ENCODE measurements around the gene OR6Y1.

The OR6Y1 gene, protein sequence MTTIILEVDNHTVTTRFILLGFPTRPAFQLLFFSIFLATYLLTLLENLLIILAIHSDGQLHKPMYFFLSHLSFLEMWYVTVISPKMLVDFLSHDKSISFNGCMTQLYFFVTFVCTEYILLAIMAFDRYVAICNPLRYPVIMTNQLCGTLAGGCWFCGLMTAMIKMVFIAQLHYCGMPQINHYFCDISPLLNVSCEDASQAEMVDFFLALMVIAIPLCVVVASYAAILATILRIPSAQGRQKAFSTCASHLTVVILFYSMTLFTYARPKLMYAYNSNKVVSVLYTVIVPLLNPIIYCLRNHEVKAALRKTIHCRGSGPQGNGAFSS

DNA sequence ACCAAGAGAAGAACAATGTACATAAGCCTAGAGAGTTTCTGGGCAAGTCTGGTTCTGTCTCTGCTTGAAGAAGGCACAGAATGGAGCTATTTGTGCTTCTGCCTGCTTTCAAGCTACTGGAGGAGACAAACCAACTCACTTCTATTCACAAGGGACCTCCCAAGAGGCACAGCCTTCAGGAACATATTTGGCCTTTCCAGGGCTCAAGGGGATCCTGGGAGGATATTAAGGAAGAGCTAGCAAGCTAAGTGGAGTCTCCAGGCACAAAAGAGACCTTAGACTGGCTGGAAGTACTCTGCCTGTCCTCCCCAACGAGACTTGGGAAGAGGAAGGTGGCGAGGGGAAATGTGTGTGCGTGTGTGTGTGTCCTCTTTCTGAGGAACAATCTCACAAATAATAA lies at the start of gene OR6Y1:
TSS of gene OR6Y1 (minus strand) at position 54 of the 400 bp plus-strand sequence. CDS start 6,300 bp downstream, outside the sequence.
- DNase-seq = no peak

- no peak for DNase-seq
Measured at GRCh38 chr1:158600735-158601134, 46.5 kb upstream of the OR6Y1 start.

DNA sequence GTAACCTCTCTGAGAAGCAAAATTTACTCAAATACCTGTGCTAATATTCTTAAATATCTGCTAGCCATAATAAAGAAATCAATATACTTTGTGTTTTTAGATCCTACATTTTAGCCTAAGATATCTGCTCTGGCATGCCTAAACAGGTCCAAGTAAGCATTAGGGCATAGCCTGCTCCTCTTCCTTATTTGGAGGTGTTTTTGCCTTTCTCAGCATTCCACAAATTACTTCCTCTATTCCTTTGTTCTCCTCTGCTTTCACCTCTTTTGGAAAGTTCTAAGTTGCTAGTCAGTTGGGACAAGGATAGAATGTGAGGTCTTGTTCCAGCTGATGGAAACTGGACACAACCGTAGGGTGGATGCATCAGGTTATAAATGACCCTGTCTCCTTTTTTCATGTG lies 32.7 kb upstream of the OR6Y1 start:
- DNase-seq = no peak

GRCh38 chr1:158583962-158584361 lies 29.8 kb upstream of the OR6Y1 start:
- no peak for DNase-seq

GRCh38 chr1:158579733-158580132 lies 25.5 kb upstream of the OR6Y1 start, which contains the start of gene OR10X1:
OR10X1 (minus strand) TSS chr1:158579899; CDS start chr1:158579899, 0 bp downstream.
- DNase-seq = no peak

DNA sequence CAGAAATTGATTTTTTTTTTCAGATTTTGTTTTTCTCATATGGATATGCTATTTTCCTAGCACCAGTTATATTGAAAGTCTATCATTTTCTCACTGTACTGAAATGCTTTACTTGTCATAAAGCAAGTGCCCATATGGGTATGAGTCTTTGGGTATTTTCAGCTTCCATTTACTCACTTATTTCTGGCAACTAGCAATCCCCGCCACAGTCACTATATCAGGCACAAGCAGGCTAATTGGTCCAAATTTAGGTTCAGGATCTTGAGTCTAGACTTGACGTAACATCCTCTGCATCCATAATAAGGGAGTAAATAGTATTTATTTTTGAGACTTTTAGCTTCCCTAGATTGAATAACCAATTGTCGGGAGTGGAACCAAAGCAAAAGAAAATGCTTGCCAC lies 23.4 kb upstream of the OR6Y1 start:
- no peak for DNase-seq

- DNase-seq = no peak
Measured at GRCh38 chr1:158572226-158572625, 18.0 kb upstream of the OR6Y1 start.

DNA sequence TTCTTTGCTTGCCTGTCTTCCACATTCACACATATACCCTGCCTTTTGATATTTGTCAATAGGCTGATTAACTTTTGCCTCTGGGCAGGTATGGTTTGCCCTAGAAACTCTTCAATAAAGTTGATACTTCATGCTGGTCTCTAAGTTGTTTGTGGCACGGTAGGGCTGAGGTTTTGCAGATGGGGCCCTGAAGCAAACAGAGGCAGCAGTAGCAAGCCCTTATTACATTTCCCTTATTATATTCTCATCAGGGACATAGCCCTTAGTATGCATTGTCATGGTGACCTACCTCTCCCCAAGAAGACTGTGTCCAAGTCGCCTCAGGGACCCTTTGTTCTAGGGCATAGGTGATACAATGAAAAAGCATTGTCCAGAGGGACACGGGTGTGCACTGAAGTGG lies 16.3 kb upstream of the OR6Y1 start, which contains the start of gene OR6P1:
TSS of gene OR6P1 (minus strand) at position 101 of the 400 bp plus-strand sequence. CDS start 6,976 bp downstream, outside the sequence.
- DNase-seq = no peak

GRCh38 chr1:158564608-158565007 lies 10.4 kb upstream of the OR6Y1 start:
- no peak for DNase-seq

DNA sequence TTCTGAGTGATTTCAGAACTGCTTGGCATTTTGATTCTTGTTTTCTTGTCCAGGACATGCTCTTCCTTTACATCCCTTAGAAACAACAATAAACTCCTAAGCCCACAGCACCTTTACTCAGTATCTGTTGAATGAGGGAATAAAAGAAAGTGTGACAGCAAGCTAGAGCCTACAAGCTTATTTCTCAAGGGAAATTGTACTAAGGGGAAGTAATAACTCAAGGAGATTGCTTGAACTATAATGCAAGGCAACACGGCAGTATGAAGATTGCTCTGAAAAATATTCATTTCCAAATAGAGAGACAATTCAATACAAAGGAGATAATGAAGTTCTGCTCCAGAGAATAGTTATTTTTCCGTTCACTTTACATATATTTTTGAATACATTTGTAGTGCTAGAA lies 9.6 kb upstream of the OR6Y1 start:
- DNase-seq = no peak

- no peak for DNase-seq
Measured at GRCh38 chr1:158559696-158560095, 5.5 kb upstream of the OR6Y1 start.

DNA sequence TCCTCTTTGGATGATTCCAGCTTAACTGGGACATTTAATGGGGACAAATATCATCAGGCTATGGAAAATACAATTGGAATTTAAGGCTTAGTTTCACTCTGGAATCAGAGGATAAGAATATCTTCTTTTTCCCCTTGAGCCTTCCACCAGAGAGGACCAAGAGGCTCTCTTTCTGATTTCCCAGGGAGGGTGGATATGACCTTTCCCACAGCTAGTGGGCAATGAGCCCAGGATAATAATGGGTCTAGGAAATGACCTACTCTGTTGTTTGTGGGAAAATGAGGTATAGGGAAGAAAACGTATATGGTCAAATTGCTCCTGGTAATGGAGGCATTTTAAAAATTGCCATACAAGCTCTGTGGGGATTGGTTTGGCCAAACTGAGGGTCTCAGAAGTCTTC lies 1.9 kb downstream of the OR6Y1 start:
- DNase-seq = no peak

DNA sequence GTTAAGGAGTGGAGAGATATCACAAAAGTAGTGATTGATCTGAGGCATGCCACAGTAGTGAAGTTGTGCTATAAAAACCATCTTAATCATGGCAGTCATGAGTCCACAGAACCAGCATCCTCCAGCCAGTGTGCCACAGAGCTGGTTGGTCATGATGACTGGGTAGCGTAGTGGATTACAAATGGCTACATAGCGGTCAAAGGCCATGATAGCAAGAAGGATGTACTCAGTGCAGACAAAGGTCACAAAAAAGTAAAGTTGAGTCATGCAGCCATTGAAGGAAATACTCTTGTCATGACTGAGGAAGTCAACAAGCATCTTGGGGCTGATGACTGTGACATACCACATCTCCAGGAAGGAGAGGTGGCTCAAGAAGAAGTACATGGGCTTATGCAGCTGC lies 6.7 kb downstream of the OR6Y1 start:
- DNase-seq = no peak

- no peak for DNase-seq
Measured at GRCh38 chr1:158537609-158538008, 16.6 kb downstream of the OR6Y1 start.

- no peak for DNase-seq
Measured at GRCh38 chr1:158534496-158534895, 19.7 kb downstream of the OR6Y1 start.

DNA sequence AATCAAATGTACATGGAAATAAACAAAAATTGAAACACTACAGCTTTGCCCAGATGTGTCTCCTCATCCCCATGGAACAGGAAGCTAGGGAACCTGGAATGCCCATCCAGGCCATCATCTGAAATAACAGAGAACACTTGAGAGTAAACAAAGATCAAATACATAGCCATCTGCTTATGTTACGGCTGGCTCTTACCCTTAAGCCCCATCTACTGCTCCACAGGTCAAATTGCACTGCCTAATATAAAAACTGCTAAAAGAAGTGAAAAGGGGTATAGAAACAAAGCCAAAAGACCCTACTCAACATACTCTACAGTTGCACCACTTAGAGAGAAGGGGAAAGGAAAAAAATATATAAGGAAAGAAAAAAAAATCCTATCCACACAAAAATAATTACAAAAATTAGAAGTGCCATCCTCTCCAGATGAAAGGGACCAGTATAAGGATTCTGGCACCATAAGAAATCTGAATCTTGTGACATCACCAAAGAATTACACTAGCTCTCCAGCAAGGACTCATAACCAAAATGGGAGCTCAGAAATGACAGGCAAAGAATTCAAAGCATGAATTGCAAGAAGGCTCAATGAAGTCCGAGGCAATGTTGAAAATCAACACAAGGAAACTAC lies 26.9 kb downstream of the OR6Y1 start:
- DNase-seq = no peak

GRCh38 chr1:158521666-158522058 lies 32.5 kb downstream of the OR6Y1 start:
- DNase-seq = no peak

- no peak for DNase-seq
Measured at GRCh38 chr1:158520955-158521665, 33.1 kb downstream of the OR6Y1 start.

DNA sequence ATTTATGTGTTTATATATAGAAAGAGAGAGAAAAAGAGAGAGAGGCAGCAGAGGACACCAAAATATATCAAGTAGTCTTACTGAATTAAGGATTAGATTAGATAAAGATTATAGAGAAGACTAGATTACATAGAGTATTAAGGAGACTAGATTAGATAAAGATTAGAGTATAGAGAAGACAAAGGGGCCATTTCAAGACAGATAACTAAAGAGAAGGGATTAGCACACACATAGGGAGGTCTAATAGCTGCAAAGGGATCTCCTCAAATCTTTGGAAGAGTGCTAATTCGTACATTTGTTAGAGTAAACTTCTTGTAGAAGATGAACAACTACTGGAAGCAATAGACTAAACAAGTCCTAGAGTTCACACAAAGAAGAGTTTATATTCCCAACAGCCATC lies 34.2 kb downstream of the OR6Y1 start:
- no peak for DNase-seq

GRCh38 chr1:158516966-158517365 lies 37.2 kb downstream of the OR6Y1 start:
- no peak for DNase-seq

- DNase-seq = no peak
Measured at GRCh38 chr1:158509471-158510156, 44.6 kb downstream of the OR6Y1 start.

DNA sequence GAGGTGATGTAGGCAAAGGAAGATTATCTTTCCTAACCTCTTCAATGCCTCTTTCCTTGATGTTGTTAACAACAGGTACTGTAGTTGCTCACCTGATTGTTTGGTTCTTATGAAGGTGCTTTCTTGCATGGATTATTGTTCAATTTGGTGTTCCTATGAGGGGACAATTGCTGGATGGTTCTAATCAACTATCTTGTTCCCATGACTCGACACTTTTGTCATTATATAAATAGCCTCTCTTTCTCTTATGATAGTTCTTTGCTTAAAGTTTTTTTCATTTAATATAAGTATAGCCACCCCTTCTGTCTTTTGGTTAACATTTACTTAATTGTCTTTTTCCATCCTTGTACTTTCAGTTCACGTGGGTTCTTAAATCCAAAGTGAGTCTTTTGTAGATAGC lies 46.7 kb downstream of the OR6Y1 start:
- no peak for DNase-seq

GRCh38 chr1:158506369-158506987 lies 47.7 kb downstream of the OR6Y1 start:
- peak; percentile 7 to 29 for DNase-seq

Measured in activated CD4-positive, alpha-beta T cell treated with anti-CD3 and anti-CD28 coated beads for 4 hours (primary cell).